ENCODE data around the gene MTHFR.

DNA sequence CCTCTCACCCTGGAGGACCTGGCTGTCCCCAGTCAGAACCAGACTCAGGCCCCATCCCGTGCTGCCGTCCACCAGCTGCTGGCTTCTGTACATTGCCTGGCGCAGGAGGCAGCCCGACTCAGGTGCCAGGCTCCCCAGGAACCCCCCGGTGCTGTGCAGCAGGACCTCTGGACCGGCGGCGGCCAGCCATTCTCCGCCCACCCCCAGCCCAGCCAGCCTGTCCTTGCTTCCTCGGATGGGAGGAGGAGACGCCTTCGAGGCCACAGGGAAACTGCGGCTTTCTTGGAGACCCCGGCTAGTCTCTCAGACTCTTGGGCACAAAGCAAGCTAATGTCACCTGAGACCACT is 39.4 kb downstream of the MTHFR start:
- TF ChIP-seq CTCF (tag by site-specific recombination; IDR thresholded peaks at IDR 0.05) = no peak
- TF ChIP-seq, protein P1, sequence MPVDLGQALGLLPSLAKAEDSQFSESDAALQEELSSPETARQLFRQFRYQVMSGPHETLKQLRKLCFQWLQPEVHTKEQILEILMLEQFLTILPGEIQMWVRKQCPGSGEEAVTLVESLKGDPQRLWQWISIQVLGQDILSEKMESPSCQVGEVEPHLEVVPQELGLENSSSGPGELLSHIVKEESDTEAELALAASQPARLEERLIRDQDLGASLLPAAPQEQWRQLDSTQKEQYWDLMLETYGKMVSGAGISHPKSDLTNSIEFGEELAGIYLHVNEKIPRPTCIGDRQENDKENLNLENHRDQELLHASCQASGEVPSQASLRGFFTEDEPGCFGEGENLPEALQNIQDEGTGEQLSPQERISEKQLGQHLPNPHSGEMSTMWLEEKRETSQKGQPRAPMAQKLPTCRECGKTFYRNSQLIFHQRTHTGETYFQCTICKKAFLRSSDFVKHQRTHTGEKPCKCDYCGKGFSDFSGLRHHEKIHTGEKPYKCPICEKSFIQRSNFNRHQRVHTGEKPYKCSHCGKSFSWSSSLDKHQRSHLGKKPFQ (tag by site-specific recombination; IDR thresholded peaks at IDR 0.05) = no peak
- TF ChIP-seq, protein P2, sequence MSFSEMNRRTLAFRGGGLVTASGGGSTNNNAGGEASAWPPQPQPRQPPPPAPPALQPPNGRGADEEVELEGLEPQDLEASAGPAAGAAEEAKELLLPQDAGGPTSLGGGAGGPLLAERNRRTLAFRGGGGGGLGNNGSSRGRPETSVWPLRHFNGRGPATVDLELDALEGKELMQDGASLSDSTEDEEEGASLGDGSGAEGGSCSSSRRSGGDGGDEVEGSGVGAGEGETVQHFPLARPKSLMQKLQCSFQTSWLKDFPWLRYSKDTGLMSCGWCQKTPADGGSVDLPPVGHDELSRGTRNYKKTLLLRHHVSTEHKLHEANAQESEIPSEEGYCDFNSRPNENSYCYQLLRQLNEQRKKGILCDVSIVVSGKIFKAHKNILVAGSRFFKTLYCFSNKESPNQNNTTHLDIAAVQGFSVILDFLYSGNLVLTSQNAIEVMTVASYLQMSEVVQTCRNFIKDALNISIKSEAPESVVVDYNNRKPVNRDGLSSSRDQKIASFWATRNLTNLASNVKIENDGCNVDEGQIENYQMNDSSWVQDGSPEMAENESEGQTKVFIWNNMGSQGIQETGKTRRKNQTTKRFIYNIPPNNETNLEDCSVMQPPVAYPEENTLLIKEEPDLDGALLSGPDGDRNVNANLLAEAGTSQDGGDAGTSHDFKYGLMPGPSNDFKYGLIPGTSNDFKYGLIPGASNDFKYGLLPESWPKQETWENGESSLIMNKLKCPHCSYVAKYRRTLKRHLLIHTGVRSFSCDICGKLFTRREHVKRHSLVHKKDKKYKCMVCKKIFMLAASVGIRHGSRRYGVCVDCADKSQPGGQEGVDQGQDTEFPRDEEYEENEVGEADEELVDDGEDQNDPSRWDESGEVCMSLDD (tag by site-specific recombination; IDR thresholded peaks at IDR 0.05) = no peak
- TF ChIP-seq PATZ1 (tag by site-specific recombination; IDR thresholded peaks at IDR 0.05) = no peak
- no peak for TF ChIP-seq ZNF214 (tag by site-specific recombination; IDR thresholded peaks at IDR 0.05; ENCODE audit: borderline replicate concordance)
- TF ChIP-seq ZNF837 (tag by site-specific recombination; IDR thresholded peaks at IDR 0.05) = no peak
- TF ChIP-seq ZNF37A (tag by site-specific recombination; IDR thresholded peaks at IDR 0.05) = no peak
- no peak for TF ChIP-seq ZNF768 (tag by site-specific recombination; IDR thresholded peaks at IDR 0.05)
- no peak for TF ChIP-seq ZFP41 (tag by site-specific recombination; IDR thresholded peaks at IDR 0.05; ENCODE audit: borderline replicate concordance)
- no peak for TF ChIP-seq SP3 (tag by site-specific recombination; IDR thresholded peaks at IDR 0.05)
- TF ChIP-seq ZNF311 (tag by site-specific recombination; IDR thresholded peaks at IDR 0.05; ENCODE audit: borderline replicate concordance) = no peak
- no peak for TF ChIP-seq ZNF362 (tag by site-specific recombination; IDR thresholded peaks at IDR 0.05)
- no peak for TF ChIP-seq KLF9 (tag by site-specific recombination; IDR thresholded peaks at IDR 0.05; ENCODE audit: low read depth)

Data from HEK293 (cell line).